ENCODE data around the gene FAN1.
A peak's percentile ranks its signal among the peaks of the same experiment; 100 is the strongest.

FAN1 gene

GRCh38 chr15:30974112-30974511 lies 70.4 kb downstream of the FAN1 start:
- H3K27ac ChIP-seq = no peak overlapping the region
- TF ChIP-seq ZFX (IDR thresholded peaks at IDR 0.05) = no peak
- TF ChIP-seq, protein P1, sequence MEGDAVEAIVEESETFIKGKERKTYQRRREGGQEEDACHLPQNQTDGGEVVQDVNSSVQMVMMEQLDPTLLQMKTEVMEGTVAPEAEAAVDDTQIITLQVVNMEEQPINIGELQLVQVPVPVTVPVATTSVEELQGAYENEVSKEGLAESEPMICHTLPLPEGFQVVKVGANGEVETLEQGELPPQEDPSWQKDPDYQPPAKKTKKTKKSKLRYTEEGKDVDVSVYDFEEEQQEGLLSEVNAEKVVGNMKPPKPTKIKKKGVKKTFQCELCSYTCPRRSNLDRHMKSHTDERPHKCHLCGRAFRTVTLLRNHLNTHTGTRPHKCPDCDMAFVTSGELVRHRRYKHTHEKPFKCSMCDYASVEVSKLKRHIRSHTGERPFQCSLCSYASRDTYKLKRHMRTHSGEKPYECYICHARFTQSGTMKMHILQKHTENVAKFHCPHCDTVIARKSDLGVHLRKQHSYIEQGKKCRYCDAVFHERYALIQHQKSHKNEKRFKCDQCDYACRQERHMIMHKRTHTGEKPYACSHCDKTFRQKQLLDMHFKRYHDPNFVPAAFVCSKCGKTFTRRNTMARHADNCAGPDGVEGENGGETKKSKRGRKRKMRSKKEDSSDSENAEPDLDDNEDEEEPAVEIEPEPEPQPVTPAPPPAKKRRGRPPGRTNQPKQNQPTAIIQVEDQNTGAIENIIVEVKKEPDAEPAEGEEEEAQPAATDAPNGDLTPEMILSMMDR (conservative IDR thresholded peaks at IDR 0.05) = no peak

DNA sequence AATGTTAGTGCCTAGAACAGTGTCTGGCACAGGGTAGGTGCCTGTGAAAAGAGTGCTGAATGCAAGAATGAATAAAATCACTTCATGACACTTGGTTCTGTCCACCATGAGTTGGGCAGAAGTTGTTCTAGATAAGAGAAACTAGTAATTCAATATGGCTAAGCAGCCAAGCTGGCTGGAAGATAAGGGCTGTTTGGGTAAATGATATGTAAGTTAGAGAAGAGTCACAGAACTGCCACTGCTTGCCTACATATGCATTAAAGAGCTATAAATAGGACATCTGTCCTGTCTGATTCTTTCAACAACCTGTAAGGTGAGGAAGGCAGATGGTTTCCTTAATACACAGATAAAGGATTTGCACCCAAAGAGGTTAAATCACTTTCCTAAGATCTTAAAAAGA lies 74.6 kb downstream of the FAN1 start:
- H3K27ac ChIP-seq = no peak overlapping the region
- no peak for TF ChIP-seq ZFX (IDR thresholded peaks at IDR 0.05)
- TF ChIP-seq, protein P1 (conservative IDR thresholded peaks at IDR 0.05) = no peak

DNA sequence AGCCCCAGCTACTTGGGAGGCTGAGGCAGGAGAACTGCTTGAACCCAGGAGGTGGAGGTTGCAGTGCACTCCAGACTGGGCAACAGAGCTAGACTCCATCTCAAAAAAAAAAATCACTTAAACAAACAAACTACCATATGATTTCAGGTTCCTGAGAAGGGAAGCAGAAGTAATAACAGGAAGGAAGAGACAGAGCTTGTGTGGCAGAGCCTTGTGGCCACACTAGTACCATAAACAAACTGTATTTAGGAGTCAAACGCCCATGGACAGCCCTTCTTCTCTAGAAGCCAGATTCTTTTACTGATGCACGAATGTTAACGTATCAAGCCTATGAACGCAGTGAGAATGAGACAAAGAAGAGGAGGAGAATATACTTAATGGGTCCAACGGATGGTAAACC lies 75.7 kb downstream of the FAN1 start:
- H3K27ac ChIP-seq = no peak overlapping the region
- TF ChIP-seq, protein P1 (conservative IDR thresholded peaks at IDR 0.05) = no peak
- TF ChIP-seq ZFX (IDR thresholded peaks at IDR 0.05) = no peak

GRCh38 chr15:30984118-30984517 lies 80.4 kb downstream of the FAN1 start:
- H3K27ac ChIP-seq = no peak overlapping the region
- TF ChIP-seq, protein P1 (conservative IDR thresholded peaks at IDR 0.05) = no peak
- no peak for TF ChIP-seq ZFX (IDR thresholded peaks at IDR 0.05)

GRCh38 chr15:30984542-30984941 lies 80.8 kb downstream of the FAN1 start:
- TF ChIP-seq, protein P1 (conservative IDR thresholded peaks at IDR 0.05) = no peak
- no peak for TF ChIP-seq ZFX (IDR thresholded peaks at IDR 0.05)
- peak overlapping the region; percentile 13; the same call in 1 of the 2 replicates for H3K27ac ChIP-seq

- H3K27ac ChIP-seq = no peak overlapping the region; the same call in 1 of the 2 replicates
- TF ChIP-seq, protein P1 (conservative IDR thresholded peaks at IDR 0.05) = no peak
These were observed 81.4 kb downstream of the FAN1 start for GRCh38 chr15:30985081-30985531.

- TF ChIP-seq ZFX (IDR thresholded peaks at IDR 0.05) = no peak
- TF ChIP-seq, protein P1 (conservative IDR thresholded peaks at IDR 0.05) = no peak
- H3K27ac ChIP-seq = no peak overlapping the region
These were observed 86.3 kb downstream of the FAN1 start for GRCh38 chr15:30990036-30990435.
